Measurements from ENCODE around the gene CIZ1.

The CIZ1 gene, protein sequence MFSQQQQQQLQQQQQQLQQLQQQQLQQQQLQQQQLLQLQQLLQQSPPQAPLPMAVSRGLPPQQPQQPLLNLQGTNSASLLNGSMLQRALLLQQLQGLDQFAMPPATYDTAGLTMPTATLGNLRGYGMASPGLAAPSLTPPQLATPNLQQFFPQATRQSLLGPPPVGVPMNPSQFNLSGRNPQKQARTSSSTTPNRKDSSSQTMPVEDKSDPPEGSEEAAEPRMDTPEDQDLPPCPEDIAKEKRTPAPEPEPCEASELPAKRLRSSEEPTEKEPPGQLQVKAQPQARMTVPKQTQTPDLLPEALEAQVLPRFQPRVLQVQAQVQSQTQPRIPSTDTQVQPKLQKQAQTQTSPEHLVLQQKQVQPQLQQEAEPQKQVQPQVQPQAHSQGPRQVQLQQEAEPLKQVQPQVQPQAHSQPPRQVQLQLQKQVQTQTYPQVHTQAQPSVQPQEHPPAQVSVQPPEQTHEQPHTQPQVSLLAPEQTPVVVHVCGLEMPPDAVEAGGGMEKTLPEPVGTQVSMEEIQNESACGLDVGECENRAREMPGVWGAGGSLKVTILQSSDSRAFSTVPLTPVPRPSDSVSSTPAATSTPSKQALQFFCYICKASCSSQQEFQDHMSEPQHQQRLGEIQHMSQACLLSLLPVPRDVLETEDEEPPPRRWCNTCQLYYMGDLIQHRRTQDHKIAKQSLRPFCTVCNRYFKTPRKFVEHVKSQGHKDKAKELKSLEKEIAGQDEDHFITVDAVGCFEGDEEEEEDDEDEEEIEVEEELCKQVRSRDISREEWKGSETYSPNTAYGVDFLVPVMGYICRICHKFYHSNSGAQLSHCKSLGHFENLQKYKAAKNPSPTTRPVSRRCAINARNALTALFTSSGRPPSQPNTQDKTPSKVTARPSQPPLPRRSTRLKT

DNA sequence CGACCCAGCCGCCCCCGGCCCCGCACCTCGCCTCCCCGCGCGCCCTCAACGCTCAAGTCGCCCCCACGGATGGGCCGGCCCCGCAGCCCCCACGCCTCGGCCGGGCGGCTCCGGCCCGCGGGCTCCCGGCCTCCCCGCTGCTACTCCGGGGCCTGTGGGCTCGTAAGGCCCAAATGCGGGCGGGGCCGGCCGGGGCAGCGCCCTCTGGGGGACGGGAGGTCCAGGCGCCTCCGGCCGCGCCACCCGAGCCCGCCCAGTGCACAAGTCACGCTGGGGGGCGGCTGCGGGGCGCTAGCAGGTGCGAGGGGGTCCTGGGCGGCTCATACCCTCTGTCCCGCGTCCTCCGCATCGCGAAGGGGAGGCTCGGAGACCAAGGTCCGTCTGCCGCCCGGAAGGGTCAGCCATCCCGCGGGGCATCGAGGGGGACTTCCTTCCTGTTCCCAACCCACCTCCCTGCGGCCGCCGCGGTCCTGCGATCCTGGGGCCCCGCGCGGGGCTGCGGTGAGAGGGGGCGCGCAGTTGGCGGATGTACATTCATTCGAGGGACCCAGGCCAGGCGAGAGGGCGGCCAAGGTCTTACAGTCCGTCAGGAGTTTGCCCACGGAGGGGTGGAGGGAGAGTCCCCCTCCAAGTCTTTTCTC lies at the start of gene CIZ1:
TSS of gene CIZ1 (minus strand) at position 167 of the 641 bp plus-strand sequence. CDS start 715 bp downstream, outside the sequence.
- Histone ChIP-seq H3K36me3 (ENCODE audit: insufficient read depth) (no peaks in the 10 kb centered on the region), H3K4me3 (IDR thresholded peaks at IDR 0.05; ENCODE audit: insufficient read depth, low read depth, low read length) (peak within 1 kb of the TSS; percentile 43), H3K4me1 (ENCODE audit: low read depth, poor library complexity, severe bottlenecking) (peaks cover 26% of the 10 kb centered on the region), H2AFZ (ENCODE audit: low read depth) (peak within 1 kb of the TSS; percentile 83), H3K27ac (peak within 1 kb of the TSS; percentile 25), H3K27me3 (ENCODE audit: insufficient read depth, low read depth) (no peaks in the 10 kb centered on the region), H4K20me1 (ENCODE audit: insufficient read depth) (0 out of 2 replicates have a peak, but pooled peaks cover 3% of the 10 kb centered on the region), H3K4me2 (peak within 1 kb of the TSS; percentile 93), H3K79me2 (ENCODE audit: insufficient read depth, low read depth) (no peaks in the 10 kb centered on the region), H3K9ac (peak within 1 kb of the TSS; percentile 81)
- TF ChIP-seq, protein P1, sequence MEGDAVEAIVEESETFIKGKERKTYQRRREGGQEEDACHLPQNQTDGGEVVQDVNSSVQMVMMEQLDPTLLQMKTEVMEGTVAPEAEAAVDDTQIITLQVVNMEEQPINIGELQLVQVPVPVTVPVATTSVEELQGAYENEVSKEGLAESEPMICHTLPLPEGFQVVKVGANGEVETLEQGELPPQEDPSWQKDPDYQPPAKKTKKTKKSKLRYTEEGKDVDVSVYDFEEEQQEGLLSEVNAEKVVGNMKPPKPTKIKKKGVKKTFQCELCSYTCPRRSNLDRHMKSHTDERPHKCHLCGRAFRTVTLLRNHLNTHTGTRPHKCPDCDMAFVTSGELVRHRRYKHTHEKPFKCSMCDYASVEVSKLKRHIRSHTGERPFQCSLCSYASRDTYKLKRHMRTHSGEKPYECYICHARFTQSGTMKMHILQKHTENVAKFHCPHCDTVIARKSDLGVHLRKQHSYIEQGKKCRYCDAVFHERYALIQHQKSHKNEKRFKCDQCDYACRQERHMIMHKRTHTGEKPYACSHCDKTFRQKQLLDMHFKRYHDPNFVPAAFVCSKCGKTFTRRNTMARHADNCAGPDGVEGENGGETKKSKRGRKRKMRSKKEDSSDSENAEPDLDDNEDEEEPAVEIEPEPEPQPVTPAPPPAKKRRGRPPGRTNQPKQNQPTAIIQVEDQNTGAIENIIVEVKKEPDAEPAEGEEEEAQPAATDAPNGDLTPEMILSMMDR (conservative IDR thresholded peaks at IDR 0.05; ENCODE audit: low read depth, low read length), result peak; percentile 41; the same call in 1 of the 2 replicates

DNA sequence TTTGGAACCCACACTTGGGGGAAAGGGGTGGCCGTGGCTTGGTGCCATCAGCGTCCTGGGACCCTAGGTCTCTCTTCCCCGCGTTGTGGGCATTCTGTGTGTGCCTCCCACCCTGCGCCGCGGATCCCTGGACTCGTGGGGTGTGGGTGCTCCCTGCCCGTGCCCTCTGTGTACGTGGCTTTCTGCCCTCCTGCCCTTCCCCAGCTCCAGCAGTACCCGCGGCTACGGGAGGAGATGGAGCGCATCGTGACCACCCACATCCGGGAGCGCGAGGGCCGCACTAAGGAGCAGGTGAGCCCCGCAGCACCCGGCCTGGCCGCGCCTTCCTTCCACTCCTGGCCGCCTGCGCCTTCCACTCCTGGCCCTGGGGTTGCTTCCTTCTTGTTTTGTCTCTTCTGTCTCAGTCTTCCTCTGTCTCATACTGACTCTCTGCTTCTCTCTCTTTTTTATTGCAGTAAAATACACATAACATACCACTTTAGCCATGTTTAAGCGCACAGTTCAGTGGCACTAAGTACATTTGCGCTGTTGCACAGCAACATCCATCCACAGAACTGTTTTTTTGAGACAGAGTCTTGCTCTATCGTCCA lies 42.5 kb upstream of the CIZ1 start:
- Histone ChIP-seq H3K4me2 (no peak overlapping the region), H3K36me3 (ENCODE audit: insufficient read depth) (no peaks in the 10 kb centered on the region), H3K4me3 (IDR thresholded peaks at IDR 0.05; ENCODE audit: insufficient read depth, low read depth, low read length) (no peak overlapping the region), H3K27ac (no peak overlapping the region), H3K4me1 (ENCODE audit: low read depth, poor library complexity, severe bottlenecking) (no peaks in the 10 kb centered on the region), H3K9ac (no peak overlapping the region), H3K79me2 (ENCODE audit: insufficient read depth, low read depth) (no peaks in the 10 kb centered on the region), H4K20me1 (ENCODE audit: insufficient read depth) (no peaks in the 10 kb centered on the region), H2AFZ (ENCODE audit: low read depth) (no peak overlapping the region), H3K27me3 (ENCODE audit: insufficient read depth, low read depth) (peaks cover 29% of the 10 kb centered on the region; the same call in 1 of the 2 replicates)
- TF ChIP-seq, protein P1 (conservative IDR thresholded peaks at IDR 0.05; ENCODE audit: low read depth, low read length), result no peak

DNA sequence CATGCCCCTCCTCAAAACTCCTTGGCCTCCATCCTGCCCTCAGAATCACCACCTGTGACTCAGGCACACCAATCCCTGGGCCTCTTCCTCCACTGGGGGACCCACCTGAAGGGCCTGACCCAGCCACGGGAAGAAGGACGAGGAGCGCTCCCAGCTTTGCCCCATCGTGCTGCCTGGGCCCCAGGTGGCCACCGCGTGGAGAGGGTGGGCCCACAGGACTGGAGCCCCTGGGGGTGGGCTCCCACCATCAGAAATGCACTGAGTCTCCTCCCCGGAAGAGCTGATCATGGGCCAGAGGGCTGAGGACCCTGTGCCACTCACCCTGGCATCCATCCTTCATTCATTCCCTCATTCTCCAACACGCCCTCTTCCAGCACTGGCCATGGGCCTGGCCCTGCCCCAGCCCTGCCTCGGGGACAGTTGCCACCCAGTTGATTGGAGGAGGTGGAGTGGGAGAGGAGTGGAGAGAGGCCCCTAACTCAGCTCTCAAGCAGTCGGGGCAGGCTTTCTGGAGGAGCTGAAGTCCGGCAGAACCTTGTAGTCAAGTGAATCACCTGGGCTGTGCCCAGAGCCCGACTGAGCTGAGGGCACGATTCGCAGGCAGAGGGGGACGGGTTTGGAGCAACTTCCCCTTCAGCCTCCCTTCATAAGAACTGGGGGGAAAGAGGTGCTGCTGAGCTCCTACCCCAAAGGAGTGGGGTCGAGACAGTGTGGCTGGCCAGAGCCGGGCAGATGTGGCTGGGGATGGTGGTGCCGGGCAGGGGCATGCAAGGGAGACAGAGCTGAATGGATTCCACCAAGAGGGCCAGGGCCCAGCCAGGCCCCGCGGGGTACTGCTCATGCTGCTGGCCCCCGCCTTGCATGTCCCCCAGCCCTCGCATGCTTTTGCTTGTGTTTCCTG lies 41.4 kb upstream of the CIZ1 start:
- Histone ChIP-seq H3K36me3 (ENCODE audit: insufficient read depth) (no peaks in the 10 kb centered on the region), H3K4me3 (IDR thresholded peaks at IDR 0.05; ENCODE audit: insufficient read depth, low read depth, low read length) (no peak overlapping the region), H2AFZ (ENCODE audit: low read depth) (no peak overlapping the region), H3K79me2 (ENCODE audit: insufficient read depth, low read depth) (no peaks in the 10 kb centered on the region), H3K4me2 (no peak overlapping the region), H3K4me1 (ENCODE audit: low read depth, poor library complexity, severe bottlenecking) (no peaks in the 10 kb centered on the region), H3K27me3 (ENCODE audit: insufficient read depth, low read depth) (peaks cover 29% of the 10 kb centered on the region; the same call in 1 of the 2 replicates), H3K9ac (no peak overlapping the region), H3K27ac (no peak overlapping the region), H4K20me1 (ENCODE audit: insufficient read depth) (no peaks in the 10 kb centered on the region)
- TF ChIP-seq, protein P1 (conservative IDR thresholded peaks at IDR 0.05; ENCODE audit: low read depth, low read length), result no peak
